Measurements from ENCODE around the gene PDE3A.

The PDE3A gene

GRCh38 chr12:20426191-20426590 is 57.9 kb downstream of the PDE3A start:
- TF ChIP-seq GATA2 (IDR thresholded peaks at IDR 0.05; ENCODE audit: low read depth, low read length) (no peak), GATA3 (IDR thresholded peaks at IDR 0.05; ENCODE audit: low read depth, low read length) (no peak)

GRCh38 chr12:20426957-20427356 is 58.6 kb downstream of the PDE3A start:
- TF ChIP-seq GATA3 (IDR thresholded peaks at IDR 0.05; ENCODE audit: low read depth, low read length): no peak
- TF ChIP-seq GATA2 (IDR thresholded peaks at IDR 0.05; ENCODE audit: low read depth, low read length): no peak

- TF ChIP-seq GATA3 (IDR thresholded peaks at IDR 0.05; ENCODE audit: low read depth, low read length) (no peak), GATA2 (IDR thresholded peaks at IDR 0.05; ENCODE audit: low read depth, low read length) (no peak)
These were observed 61.5 kb downstream of the PDE3A start for GRCh38 chr12:20429852-20430251.

GRCh38 chr12:20432290-20432689 is 64.0 kb downstream of the PDE3A start:
- TF ChIP-seq GATA2 (IDR thresholded peaks at IDR 0.05; ENCODE audit: low read depth, low read length): no peak
- no peak for TF ChIP-seq GATA3 (IDR thresholded peaks at IDR 0.05; ENCODE audit: low read depth, low read length)

GRCh38 chr12:20434996-20435395 is 66.7 kb downstream of the PDE3A start:
- TF ChIP-seq GATA3 (IDR thresholded peaks at IDR 0.05; ENCODE audit: low read depth, low read length) (no peak), GATA2 (IDR thresholded peaks at IDR 0.05; ENCODE audit: low read depth, low read length) (no peak)

- TF ChIP-seq GATA3 (IDR thresholded peaks at IDR 0.05; ENCODE audit: low read depth, low read length) (no peak), GATA2 (IDR thresholded peaks at IDR 0.05; ENCODE audit: low read depth, low read length) (no peak)
These were observed 68.0 kb downstream of the PDE3A start for GRCh38 chr12:20436316-20436715.

GRCh38 chr12:20438299-20438779 is 70.0 kb downstream of the PDE3A start:
- TF ChIP-seq GATA2 (IDR thresholded peaks at IDR 0.05; ENCODE audit: low read depth, low read length): no peak
- no peak for TF ChIP-seq GATA3 (IDR thresholded peaks at IDR 0.05; ENCODE audit: low read depth, low read length)

- TF ChIP-seq GATA3 (IDR thresholded peaks at IDR 0.05; ENCODE audit: low read depth, low read length) (no peak), GATA2 (IDR thresholded peaks at IDR 0.05; ENCODE audit: low read depth, low read length) (no peak)
These were observed 71.3 kb downstream of the PDE3A start for GRCh38 chr12:20439626-20440025.

- TF ChIP-seq GATA2 (IDR thresholded peaks at IDR 0.05; ENCODE audit: low read depth, low read length) (no peak), GATA3 (IDR thresholded peaks at IDR 0.05; ENCODE audit: low read depth, low read length) (no peak)
These were observed 72.1 kb downstream of the PDE3A start for GRCh38 chr12:20440408-20440807.

- no peak for TF ChIP-seq GATA3 (IDR thresholded peaks at IDR 0.05; ENCODE audit: low read depth, low read length)
- TF ChIP-seq GATA2 (IDR thresholded peaks at IDR 0.05; ENCODE audit: low read depth, low read length): no peak
These were observed 74.0 kb downstream of the PDE3A start for GRCh38 chr12:20442322-20442721.

GRCh38 chr12:20443255-20443654 is 74.9 kb downstream of the PDE3A start:
- TF ChIP-seq GATA2 (IDR thresholded peaks at IDR 0.05; ENCODE audit: low read depth, low read length) (no peak), GATA3 (IDR thresholded peaks at IDR 0.05; ENCODE audit: low read depth, low read length) (no peak)

GRCh38 chr12:20443792-20444191 is 75.5 kb downstream of the PDE3A start:
- TF ChIP-seq GATA3 (IDR thresholded peaks at IDR 0.05; ENCODE audit: low read depth, low read length) (no peak), GATA2 (IDR thresholded peaks at IDR 0.05; ENCODE audit: low read depth, low read length) (no peak)

- TF ChIP-seq GATA2 (IDR thresholded peaks at IDR 0.05; ENCODE audit: low read depth, low read length): no peak
- TF ChIP-seq GATA3 (IDR thresholded peaks at IDR 0.05; ENCODE audit: low read depth, low read length): no peak
These were observed 76.3 kb downstream of the PDE3A start for GRCh38 chr12:20444595-20445170.

- TF ChIP-seq GATA2 (IDR thresholded peaks at IDR 0.05; ENCODE audit: low read depth, low read length): no peak
- TF ChIP-seq GATA3 (IDR thresholded peaks at IDR 0.05; ENCODE audit: low read depth, low read length): no peak
These were observed 77.3 kb downstream of the PDE3A start for GRCh38 chr12:20445687-20446086.

- TF ChIP-seq GATA3 (IDR thresholded peaks at IDR 0.05; ENCODE audit: low read depth, low read length) (no peak), GATA2 (IDR thresholded peaks at IDR 0.05; ENCODE audit: low read depth, low read length) (no peak)
These were observed 78.5 kb downstream of the PDE3A start for GRCh38 chr12:20446836-20447235.

- TF ChIP-seq GATA2 (IDR thresholded peaks at IDR 0.05; ENCODE audit: low read depth, low read length): no peak
- TF ChIP-seq GATA3 (IDR thresholded peaks at IDR 0.05; ENCODE audit: low read depth, low read length): no peak
These were observed 80.4 kb downstream of the PDE3A start for GRCh38 chr12:20448781-20449180.

Data from SH-SY5Y (cell line).